H9 (cell line): ENCODE results near the gene PEDS1. TPM values are rescaled to one million over a fixed set of nuclear protein-coding genes. Genes with fewer than 3 reads are reported as not detected.

Experiments
- DNase-seq: peaks from one replicate; pipeline ENCODE4 v3.0.0-alpha.2; 2017
- H2AFZ ChIP-seq: one replicate; pipeline ENCODE4 v1.6.1; 2013; ENCODE audit warnings: mild to moderate bottlenecking, low read length, control low read depth, moderate library complexity
- H2AK5ac ChIP-seq: 2 replicates; pipeline ENCODE4 v1.6.1; 2013; ENCODE audit warnings: low read length, control low read depth, mixed read lengths; ENCODE audit not compliant: insufficient read length
- H2BK120ac ChIP-seq: one replicate; pipeline ENCODE4 v1.6.1; 2013; ENCODE audit warnings: low read depth, mild to moderate bottlenecking, low read length, control low read depth, inconsistent platforms; ENCODE audit not compliant: poor library complexity, severe bottlenecking
- H2BK12ac ChIP-seq: 2 replicates; pipeline ENCODE4 v1.6.1; 2013; ENCODE audit warnings: low read length, control low read depth, mixed read lengths, low read depth; ENCODE audit not compliant: insufficient read length
- H2BK15ac ChIP-seq: 2 replicates; pipeline ENCODE4 v1.6.1; 2013; ENCODE audit warnings: low read depth, low read length, control low read depth
- H2BK20ac ChIP-seq: one replicate; pipeline ENCODE4 v1.6.1; 2013; ENCODE audit warnings: low read depth, mild to moderate bottlenecking, low read length, control low read depth, inconsistent platforms; ENCODE audit not compliant: poor library complexity, severe bottlenecking
- H2BK5ac ChIP-seq: 2 replicates; pipeline ENCODE4 v1.6.1; 2013; ENCODE audit warnings: low read length, control low read depth, mixed read lengths; ENCODE audit not compliant: insufficient read length
- H3K14ac ChIP-seq: 2 replicates; pipeline ENCODE4 v1.6.1; 2013; ENCODE audit warnings: low read length, control low read depth; ENCODE audit not compliant: insufficient read depth
- H3K18ac ChIP-seq: 2 replicates; pipeline ENCODE4 v1.6.1; 2013; ENCODE audit warnings: low read depth, mild to moderate bottlenecking, mixed read lengths, low read length, control low read depth; ENCODE audit not compliant: insufficient read length
- H3K23ac ChIP-seq: 2 replicates; pipeline ENCODE4 v1.6.1; 2013; ENCODE audit warnings: low read length, control low read depth, mixed read lengths, low read depth; ENCODE audit not compliant: insufficient read length
- H3K23me2 ChIP-seq: 2 replicates; pipeline ENCODE4 v1.6.1; 2013; ENCODE audit warnings: low read depth, mild to moderate bottlenecking, mixed read lengths, low read length, control low read depth; ENCODE audit not compliant: insufficient read length, poor library complexity, severe bottlenecking
- H3K27ac ChIP-seq: 2 replicates; pipeline ENCODE4 v1.5.1; 2013; ENCODE audit warnings: low read length, control low read depth, mixed read lengths, low read depth; ENCODE audit not compliant: insufficient read length
- H3K27me3 ChIP-seq: 2 replicates; pipeline ENCODE4 v1.6.1; 2013; ENCODE audit warnings: low read length, control low read depth, inconsistent platforms; ENCODE audit not compliant: insufficient read depth
- H3K4ac ChIP-seq: 2 replicates; pipeline ENCODE4 v1.6.1; 2013; ENCODE audit warnings: low read depth, mild to moderate bottlenecking, control low read depth, inconsistent platforms, low read length, moderate library complexity
- H3K4me1 ChIP-seq: 2 replicates; pipeline ENCODE4 v1.6.1; 2013; ENCODE audit warnings: low read length, control low read depth, inconsistent platforms; ENCODE audit not compliant: insufficient read depth
- H3K4me2 ChIP-seq: 2 replicates; pipeline ENCODE4 v1.6.1; 2013; ENCODE audit warnings: low read length, control low read depth, mixed read lengths; ENCODE audit not compliant: insufficient read length, insufficient read depth
- H3K56ac ChIP-seq: 2 replicates; pipeline ENCODE4 v1.6.1; 2013; ENCODE audit warnings: low read depth, mild to moderate bottlenecking, mixed read lengths, low read length, control low read depth; ENCODE audit not compliant: insufficient read length
- H3K79me1 ChIP-seq: 2 replicates; pipeline ENCODE4 v1.6.1; 2013; ENCODE audit warnings: low read depth, mild to moderate bottlenecking, moderate library complexity, low read length, control low read depth, inconsistent platforms; ENCODE audit not compliant: insufficient read depth, poor library complexity, severe bottlenecking
- H3K79me2 ChIP-seq: 2 replicates; pipeline ENCODE4 v1.6.1; 2013; ENCODE audit warnings: low read length, control low read depth, inconsistent platforms; ENCODE audit not compliant: insufficient read depth
- H3K9ac ChIP-seq: 2 replicates; pipeline ENCODE4 v1.6.1; 2013; ENCODE audit warnings: low read length, control low read depth, mixed read lengths; ENCODE audit not compliant: insufficient read length; ENCODE audit errors: extremely low read depth
- H3K9me3 ChIP-seq: one replicate; pipeline ENCODE4 v1.6.1; 2013; ENCODE audit warnings: low read depth, low read length, inconsistent platforms; ENCODE audit not compliant: control insufficient read depth
- H3T11ph ChIP-seq: one replicate; pipeline ENCODE4 v1.6.1; 2013; ENCODE audit warnings: mild to moderate bottlenecking, low read length, control low read depth, inconsistent platforms
- H4K20me1 ChIP-seq: one replicate; pipeline ENCODE4 v1.6.1; 2013; ENCODE audit not compliant: control insufficient read depth, insufficient read length, insufficient read depth
- H4K5ac ChIP-seq: 2 replicates; pipeline ENCODE4 v1.6.1; 2013; ENCODE audit warnings: low read depth, mild to moderate bottlenecking, mixed read lengths, low read length, control low read depth; ENCODE audit not compliant: insufficient read length
- H4K8ac ChIP-seq: replicated peaks from 2 replicates; pipeline ENCODE4 v1.6.1; 2013; ENCODE audit warnings: low read length, control low read depth, mixed read lengths, low read depth; ENCODE audit not compliant: insufficient read length
- H4K91ac ChIP-seq: 2 replicates; pipeline ENCODE4 v1.6.1; 2013; ENCODE audit warnings: low read depth, mild to moderate bottlenecking, moderate library complexity, mixed read lengths, low read length, control low read depth; ENCODE audit not compliant: insufficient read length
- H3K27ac Mint-ChIP-seq, 3 experiments: 2 replicates in 2 of 3; 3 replicates in 1 of 3; pipeline ENCODE4 v1.8.0; 2020 to 2021; ENCODE audit warnings: mixed read lengths in 3 of 3, mild to moderate bottlenecking in 1 of 3, moderate library complexity in 1 of 3
- H3K27me3 Mint-ChIP-seq: 2 replicates; pipeline ENCODE4 v1.8.0; 2021; ENCODE audit warnings: low read depth, mild to moderate bottlenecking, moderate library complexity, mixed read lengths
- H3K36me3 Mint-ChIP-seq, 3 experiments: 2 replicates in 2 of 3; 3 replicates in 1 of 3; pipeline ENCODE4 v1.8.0; 2020 to 2021; ENCODE audit warnings: low read depth in 3 of 3, mixed read lengths in 3 of 3; ENCODE audit not compliant: insufficient read depth in 1 of 3
- H3K4me1 Mint-ChIP-seq, 2 experiments: 2 replicates each; pipeline ENCODE4 v1.8.0; 2020; ENCODE audit warnings: mixed read lengths in 2 of 2
- H3K4me3 Mint-ChIP-seq, 2 experiments: 2 replicates in 1 of 2; 3 replicates in 1 of 2; pipeline ENCODE4 v1.8.0; 2020 to 2021; ENCODE audit warnings: mild to moderate bottlenecking in 2 of 2, mixed read lengths in 2 of 2, moderate library complexity in 1 of 2
- H3K9me3 Mint-ChIP-seq, 2 experiments: 2 replicates in 1 of 2; 3 replicates in 1 of 2; pipeline ENCODE4 v1.8.0; 2020; ENCODE audit warnings: mild to moderate bottlenecking in 2 of 2, mixed read lengths in 2 of 2, moderate library complexity in 1 of 2
- WGBS: extraction: QIAGEN DNeasy Blood & Tissue Kit; methylation state at CpG from one replicate; pipeline ENCODE4 v1.1.7; 2013; ENCODE audit warnings: missing lambda C conversion rate, low lambda C conversion rate, mixed read lengths; ENCODE audit not compliant: insufficient read length; ENCODE audit errors: extremely low coverage; 5-methylcytosine and 5-hydroxymethylcytosine counted together
- total RNA-seq: library from RNA; stranded (reverse); gene quantifications from 2 replicates; pipeline ENCODE4 v1.2.1, GENCODE V29; 2021
- TF ChIP-seq, protein P1 (sequence below): fragments of 200-600 bp; sonication (generic); conservative IDR thresholded peaks from 3 replicates; pipeline ENCODE4 v1.8.0; 2021; ENCODE audit warnings: antibody characterized with exemption, mild to moderate bottlenecking

The PEDS1 gene
- total RNA-seq, 1 experiment from 2014 or later: 29.3 TPM

DNA sequence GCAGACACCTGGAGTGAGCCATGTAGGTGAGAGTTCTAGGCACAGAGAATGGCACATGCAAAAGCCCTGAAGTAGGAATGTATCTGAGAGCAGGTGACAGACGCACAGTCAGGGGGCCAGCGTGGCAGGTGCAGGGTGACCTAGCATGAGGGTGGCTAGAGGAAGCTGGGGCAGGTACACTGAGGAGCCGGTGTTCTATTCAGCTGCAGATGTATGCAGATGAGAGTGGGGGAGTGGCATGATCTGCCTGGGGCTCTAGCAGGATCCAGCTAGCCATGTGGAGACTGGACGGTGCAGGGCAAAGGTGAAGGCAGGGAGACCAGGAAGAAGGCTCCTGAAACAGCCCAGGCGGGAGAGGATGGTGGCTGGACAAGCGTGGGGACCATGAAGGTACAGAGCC is 10.7 kb downstream of the PEDS1 start:
- Histone ChIP-seq H2BK12ac (no peak overlapping the region), H3K18ac (no peak overlapping the region), H3K4me2 (no peak overlapping the region), H3K79me2 (peaks cover 9% of the 10 kb centered on the region; the same call in 1 of the 2 replicates), H2BK120ac (no peak overlapping the region), H2BK20ac (no peak overlapping the region), H4K20me1 (no peaks in the 10 kb centered on the region), H3K4ac (no peak overlapping the region), H3T11ph (no peak overlapping the region), H3K79me1 (peaks cover 14% of the 10 kb centered on the region), H2BK5ac (no peak overlapping the region), H4K91ac (no peak overlapping the region), H3K23ac (no peak overlapping the region), H3K23me2 (no peaks in the 10 kb centered on the region), H2AFZ (no peak overlapping the region), H2AK5ac (no peak overlapping the region), H4K8ac (no peak overlapping the region), H4K5ac (no peak overlapping the region), H2BK15ac (no peak overlapping the region), H3K9me3 (no peaks in the 10 kb centered on the region), H3K9ac (no peak overlapping the region), H3K4me1 (peaks cover 17% of the 10 kb centered on the region; the same call in 1 of the 2 replicates), H3K14ac (no peak overlapping the region), H3K56ac (no peak overlapping the region), H3K27me3 (no peaks in the 10 kb centered on the region), H3K27ac (no peak overlapping the region)
- DNase-seq: peak; percentile 89
- H3K4me1 Mint-ChIP-seq: peaks cover 44 to 49% of the 10 kb centered on the region in 2 experiments
- peaks cover 18 to 44% (median 39%) of the 10 kb centered on the region in 3 experiments for H3K36me3 Mint-ChIP-seq
- TF ChIP-seq, protein P1, sequence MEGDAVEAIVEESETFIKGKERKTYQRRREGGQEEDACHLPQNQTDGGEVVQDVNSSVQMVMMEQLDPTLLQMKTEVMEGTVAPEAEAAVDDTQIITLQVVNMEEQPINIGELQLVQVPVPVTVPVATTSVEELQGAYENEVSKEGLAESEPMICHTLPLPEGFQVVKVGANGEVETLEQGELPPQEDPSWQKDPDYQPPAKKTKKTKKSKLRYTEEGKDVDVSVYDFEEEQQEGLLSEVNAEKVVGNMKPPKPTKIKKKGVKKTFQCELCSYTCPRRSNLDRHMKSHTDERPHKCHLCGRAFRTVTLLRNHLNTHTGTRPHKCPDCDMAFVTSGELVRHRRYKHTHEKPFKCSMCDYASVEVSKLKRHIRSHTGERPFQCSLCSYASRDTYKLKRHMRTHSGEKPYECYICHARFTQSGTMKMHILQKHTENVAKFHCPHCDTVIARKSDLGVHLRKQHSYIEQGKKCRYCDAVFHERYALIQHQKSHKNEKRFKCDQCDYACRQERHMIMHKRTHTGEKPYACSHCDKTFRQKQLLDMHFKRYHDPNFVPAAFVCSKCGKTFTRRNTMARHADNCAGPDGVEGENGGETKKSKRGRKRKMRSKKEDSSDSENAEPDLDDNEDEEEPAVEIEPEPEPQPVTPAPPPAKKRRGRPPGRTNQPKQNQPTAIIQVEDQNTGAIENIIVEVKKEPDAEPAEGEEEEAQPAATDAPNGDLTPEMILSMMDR: no peak
- no peaks in the 10 kb centered on the region for H3K9me3 Mint-ChIP-seq
- H3K27ac Mint-ChIP-seq: peak overlapping the region; percentile 33 to 89 (median 87)
- WGBS: no CpG with 5 or more reads among the region's 6 CpGs
- H3K27me3 Mint-ChIP-seq: no peaks in the 10 kb centered on the region
- peak overlapping the region in 1 of 2 experiments; percentile 56; a peak in 3 of 5 replicates for H3K4me3 Mint-ChIP-seq
